Adrenal gland (tissue), 12 donors: Measurements from ENCODE around the gene NME4. TPM values are rescaled to one million over a fixed set of nuclear protein-coding genes. Genes with fewer than 3 reads are reported as not detected.

Experiments used
- DNase-seq, 7 donors: peaks; one replicate each; pipeline ENCODE4 v3.0.0-alpha.2; 2019 to 2020
- H3K27ac ChIP-seq, 5 donors: fragments of 200-600 bp; sonication (generic) in 4 of 5; 1 replicate in 3 of 5; 2 replicates in 2 of 5; pipeline versions ENCODE4 v1.5.1 to v1.8.0; 2016 to 2020; ENCODE audit warnings: mild to moderate bottlenecking in 1 of 5
- H3K27me3 ChIP-seq: fragments of 200-600 bp; 2 replicates; pipeline ENCODE4 v1.8.0; 2021
- H3K36me3 ChIP-seq, 2 donors: fragments of 200-600 bp; replicated peaks in 1 of 2; 1 replicate in 1 of 2; 2 replicates in 1 of 2; pipeline versions ENCODE4 v1.5.1 to v1.8.0; 2018 to 2022
- H3K4me1 ChIP-seq, 2 donors: fragments of 200-600 bp; replicated peaks in 1 of 2; 1 replicate in 1 of 2; 2 replicates in 1 of 2; pipeline versions ENCODE4 v1.5.1 to v1.8.0; 2018 to 2021
- H3K4me3 ChIP-seq, 4 donors: fragments of 200-600 bp; sonication (generic) in 3 of 4; one replicate each; pipeline ENCODE4 v1.5.1; 2016 to 2018
- H3K9me3 ChIP-seq, 3 donors: fragments of 200-600 bp; sonication (generic) in 1 of 3; replicated peaks in 1 of 3; 1 replicate in 2 of 3; 2 replicates in 1 of 3; pipeline versions ENCODE4 v1.5.1 to v1.8.0; 2016 to 2021
- POLR2A ChIP-seq, 2 donors: fragments of 450-650 bp; IDR thresholded peaks; one replicate each; pipeline ENCODE4 v1.6.1; 2017; ENCODE audit warnings: antibody characterized with exemption in 2 of 2, mild to moderate bottlenecking in 2 of 2, moderate library complexity in 1 of 2
- WGBS, 4 donors: extraction: QIAGEN DNeasy Blood & Tissue Kit in 2 of 4; methylation state at CpG; one replicate each; pipeline versions ENCODE4 v1.1.5 to v1.1.7; 2013 to 2017; 5-methylcytosine and 5-hydroxymethylcytosine counted together
- intact Hi-C, 2 donors: fragments of 100-400 bp; cut with DNase I; formaldehyde crosslinking; loops; one replicate each; pipeline versions ENCODE4 v1.14.1 to v1.15.0; 2022 to 2023
- polyA plus RNA-seq, 3 donors: library from polyadenylated mRNA; stranded (reverse); fragments of 200-250 nt in 2 of 3; fragments of 350-450 nt in 1 of 3; fragmentation: Illumina TruSeq in 1 of 3; extraction: RNeasy Lipid Tissue Mini Kit (QIAGEN cat#74804) in 1 of 3; gene quantifications; one replicate each; pipeline ENCODE4 v1.2.3, GENCODE V29; 2013 to 2014
- total RNA-seq, 9 donors: library from RNA; depleted of rRNA in 4 of 9; stranded (reverse); fragments of >200 nt in 4 of 9; fragments of 120-200 nt in 1 of 9; fragmentation: NEBNext Ultra II Directional in 1 of 9; extraction: Animal tissue kit (Norgen Biotek cat#: 25700) in 1 of 9; gene quantifications; one replicate each; pipeline versions ENCODE4 v1.1.0 to v1.2.4, GENCODE V29; 2013 to 2023
- TF ChIP-seq, protein P1 (sequence below), 6 experiments: fragments of 450-650 bp in 4 of 6; fragments of 200-600 bp in 2 of 6; sonication (generic) in 1 of 6; IDR thresholded peaks; 1 replicate in 5 of 6; 2 replicates in 1 of 6; pipeline versions ENCODE4 v1.5.1 to v1.8.0; 2016 to 2021; ENCODE audit warnings: antibody characterized with exemption in 6 of 6, mild to moderate bottlenecking in 2 of 6, moderate library complexity in 1 of 6
- donor health status: healthy with polysubstance abuse.
- donor health status: Bipolar disorder and iron deficiency.
- donor health status: DM: yes; HTN: yes; CAD: no.
- donor health status: DM: no; HTN: no; CAD: no.
- donor health status: DM: no; HTN: no; CAD: no.
- donor health status: DM: yes; HTN: yes; CAD: no.

The NME4 gene
- total and polyA plus RNA-seq, 12 donors = 67.8 to 492 (median 169) TPM

DNA sequence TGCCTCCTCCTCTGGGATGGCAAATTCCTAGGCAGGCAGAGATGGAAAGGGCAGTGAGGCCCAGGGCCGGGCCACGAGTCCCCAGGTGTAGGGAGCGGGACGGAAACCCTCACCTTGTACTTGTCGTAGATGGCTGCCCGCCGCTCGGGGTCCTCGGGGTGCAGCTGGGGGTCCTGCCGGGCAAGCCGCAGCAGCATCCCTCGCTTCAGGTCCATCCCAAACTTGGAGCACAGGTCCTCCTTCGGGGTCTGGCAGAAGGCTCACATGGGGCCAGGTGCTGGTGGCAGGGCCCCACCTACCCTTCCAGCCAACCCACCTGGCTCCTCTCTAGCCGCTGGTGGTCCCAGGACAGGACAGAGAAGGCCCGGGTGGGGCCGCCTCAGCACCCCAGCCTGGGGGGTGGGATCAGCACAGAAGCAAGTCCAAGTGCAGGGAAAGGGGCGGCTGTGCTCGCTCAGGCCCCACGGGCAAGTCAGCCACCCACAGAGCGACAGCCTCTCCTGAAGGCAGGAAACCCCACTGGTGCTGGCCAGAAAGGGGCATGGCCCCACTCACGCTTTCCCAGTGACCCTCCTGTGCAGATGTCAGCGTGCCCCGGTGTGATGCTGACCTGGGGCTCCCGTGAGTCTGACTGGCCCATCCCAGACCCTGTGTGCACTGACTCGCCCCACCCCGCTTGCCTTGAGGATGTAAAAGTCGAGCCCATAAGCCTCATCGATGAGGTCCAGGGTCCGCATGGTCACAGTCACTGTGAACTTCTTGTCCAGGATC is 28.4 kb upstream of the NME4 start:
- no peak overlapping the region for H3K27ac ChIP-seq
- WGBS, 4 donors = 92 to 94% (median 94%) methylated on average over 14 to 29 of the region's 29 CpGs
- H3K4me3 ChIP-seq = no peak overlapping the region
- H3K36me3 ChIP-seq = peaks cover 0 to 43% of the 10 kb centered on the region in 2 donors
- TF ChIP-seq POLR2A (IDR thresholded peaks at IDR 0.05) = no peak
- TF ChIP-seq, protein P1, sequence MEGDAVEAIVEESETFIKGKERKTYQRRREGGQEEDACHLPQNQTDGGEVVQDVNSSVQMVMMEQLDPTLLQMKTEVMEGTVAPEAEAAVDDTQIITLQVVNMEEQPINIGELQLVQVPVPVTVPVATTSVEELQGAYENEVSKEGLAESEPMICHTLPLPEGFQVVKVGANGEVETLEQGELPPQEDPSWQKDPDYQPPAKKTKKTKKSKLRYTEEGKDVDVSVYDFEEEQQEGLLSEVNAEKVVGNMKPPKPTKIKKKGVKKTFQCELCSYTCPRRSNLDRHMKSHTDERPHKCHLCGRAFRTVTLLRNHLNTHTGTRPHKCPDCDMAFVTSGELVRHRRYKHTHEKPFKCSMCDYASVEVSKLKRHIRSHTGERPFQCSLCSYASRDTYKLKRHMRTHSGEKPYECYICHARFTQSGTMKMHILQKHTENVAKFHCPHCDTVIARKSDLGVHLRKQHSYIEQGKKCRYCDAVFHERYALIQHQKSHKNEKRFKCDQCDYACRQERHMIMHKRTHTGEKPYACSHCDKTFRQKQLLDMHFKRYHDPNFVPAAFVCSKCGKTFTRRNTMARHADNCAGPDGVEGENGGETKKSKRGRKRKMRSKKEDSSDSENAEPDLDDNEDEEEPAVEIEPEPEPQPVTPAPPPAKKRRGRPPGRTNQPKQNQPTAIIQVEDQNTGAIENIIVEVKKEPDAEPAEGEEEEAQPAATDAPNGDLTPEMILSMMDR (IDR thresholded peaks at IDR 0.05) = no peak
- no peaks in the 10 kb centered on the region for H3K27me3 ChIP-seq
- peaks cover 6 to 13% of the 10 kb centered on the region in 2 donors for H3K4me1 ChIP-seq
- H3K9me3 ChIP-seq = no peaks in the 10 kb centered on the region
- no peak for DNase-seq
- intact Hi-C loops = no loop called here

DNA sequence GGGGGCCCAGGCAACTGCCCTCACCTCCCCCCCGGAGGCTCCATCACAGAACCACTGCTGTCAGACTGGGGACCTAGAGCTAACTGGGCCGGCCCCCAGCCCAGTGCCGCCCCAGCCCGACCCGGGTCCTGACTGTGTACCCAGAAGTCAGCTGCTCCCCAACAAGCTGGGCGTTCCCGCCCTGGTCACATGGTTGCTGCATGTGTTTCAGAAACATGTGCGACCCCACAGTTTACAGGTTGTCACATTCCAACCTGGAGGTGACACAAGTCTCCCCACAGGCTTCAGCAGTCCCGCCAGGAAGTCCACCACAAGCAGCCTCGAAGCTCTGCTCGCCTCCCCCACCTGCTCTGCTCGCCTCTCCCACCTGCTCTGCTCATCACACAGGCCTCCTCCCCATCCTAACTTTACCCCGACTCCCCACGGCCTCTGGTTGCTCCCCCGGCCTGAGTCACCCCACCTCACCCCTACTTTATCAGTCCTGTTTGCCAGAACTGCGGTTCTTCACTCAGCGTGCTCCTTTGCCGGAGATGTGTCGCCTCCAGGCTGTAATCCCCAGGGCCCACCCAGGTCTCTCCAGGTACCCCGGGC is 27.6 kb upstream of the NME4 start:
- peaks cover 6 to 13% of the 10 kb centered on the region in 2 donors for H3K4me1 ChIP-seq
- no peaks in the 10 kb centered on the region for H3K9me3 ChIP-seq
- peak overlapping the region in 1 of 4 donors; percentile 58 for H3K4me3 ChIP-seq
- 81 to 88% (median 85%) methylated on average over 13 to 20 of the region's 20 CpGs for WGBS, 4 donors
- DNase-seq = no peak
- peaks cover 0 to 51% of the 10 kb centered on the region in 2 donors for H3K36me3 ChIP-seq
- intact Hi-C loops = no loop called here
- TF ChIP-seq, protein P1 (IDR thresholded peaks at IDR 0.05) = no peak
- no peak for TF ChIP-seq POLR2A (IDR thresholded peaks at IDR 0.05)
- H3K27ac ChIP-seq = no peak overlapping the region
- no peaks in the 10 kb centered on the region for H3K27me3 ChIP-seq

- Histone ChIP-seq H3K27ac (peak overlapping the region in 1 of 5 donors; percentile 61), H3K4me1 (peaks cover 6 to 13% of the 10 kb centered on the region in 2 donors), H3K4me3 (peak overlapping the region in 2 of 4 donors; percentile 9 to 58), H3K27me3 (no peaks in the 10 kb centered on the region), H3K36me3 (peaks cover 0 to 57% of the 10 kb centered on the region in 2 donors), H3K9me3 (no peaks in the 10 kb centered on the region)
- TF ChIP-seq POLR2A (IDR thresholded peaks at IDR 0.05) = no peak
- TF ChIP-seq, protein P1 (IDR thresholded peaks at IDR 0.05) = no peak
- peak in 1 of 7 donors; percentile 26 for DNase-seq
- WGBS, 4 donors = 17 to 30% (median 24%) methylated on average over 23 to 44 of the region's 44 CpGs
- intact Hi-C loops = no loop called here
Measured at GRCh38 chr16:369866-370436, 27.0 kb upstream of the NME4 start.

- peak; percentile 93 to 98 (median 94) for DNase-seq
- WGBS, 4 donors = 0 to 2% (median 1%) methylated on average over 14 to 29 of the region's 30 CpGs
- H3K9me3 ChIP-seq = no peaks in the 10 kb centered on the region
- no peaks in the 10 kb centered on the region for H3K27me3 ChIP-seq
- TF ChIP-seq POLR2A (IDR thresholded peaks at IDR 0.05) = peak in 1 of 2 donors; percentile 30
- TF ChIP-seq, protein P1 (IDR thresholded peaks at IDR 0.05) = no peak
- peak within 1 kb of the TSS in 2 of 4 donors; percentile 9 to 58 for H3K4me3 ChIP-seq
- intact Hi-C loops = no loop called here
- H3K36me3 ChIP-seq = peaks cover 0 to 61% of the 10 kb centered on the region in 2 donors
- H3K27ac ChIP-seq = peak within 1 kb of the TSS; percentile 3 to 61 (median 48)
- H3K4me1 ChIP-seq = peaks cover 6 to 13% of the 10 kb centered on the region in 2 donors
Measured at GRCh38 chr16:370443-370842, 26.6 kb upstream of the NME4 start, which contains the start of gene MRPL28. Gene MRPL28, minus strand, starts transcription at chr16:370538. Its CDS starts 320 bp downstream, at chr16:370218.
